RPMI7951 (cell line): ENCODE results near the gene TMEM185A. TPM values are rescaled to one million over a fixed set of nuclear protein-coding genes. Genes with fewer than 3 reads are reported as not detected.
"Not testable (repeated sequence)": the region's sequence is repeated elsewhere in the genome, so short reads cannot be mapped to it uniquely, and the experiment has no call there.

ENCODE experiments used
- DNase-seq: peaks from one replicate; pipeline ENCODE4 v3.0.0-alpha.2; 2012; ENCODE audit warnings: low read depth
- total RNA-seq: library from RNA; depleted of rRNA; stranded (reverse); fragments of >200 nt; shearing (Covaris generic); gene quantifications from 2 replicates; pipeline ENCODE4 v1.2.3, GENCODE V29; 2014; rRNA removed

TMEM185A gene
- total RNA-seq, 1 experiment from 2014 or later: 12.7 TPM

DNA sequence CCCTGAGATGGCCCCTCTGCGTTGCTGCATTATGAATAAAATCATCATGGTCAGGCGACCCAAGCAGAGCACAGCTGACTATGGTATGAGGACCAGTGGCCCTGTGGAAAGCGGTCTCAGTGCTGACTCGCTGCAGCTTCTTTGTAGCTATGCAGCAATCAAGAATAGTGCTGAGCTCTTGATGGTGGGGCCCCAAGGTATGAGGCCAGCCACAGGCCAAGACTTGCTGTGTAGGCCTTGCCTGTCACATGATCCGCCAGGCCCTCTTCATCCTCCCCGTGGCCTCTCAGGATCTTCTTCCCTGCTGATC, 79.7 kb downstream of the TMEM185A start:
- not testable (repeated sequence) for DNase-seq

- DNase-seq: not testable (repeated sequence)
Measured at GRCh38 chrX:149551245-149551938, 80.2 kb downstream of the TMEM185A start.

DNA sequence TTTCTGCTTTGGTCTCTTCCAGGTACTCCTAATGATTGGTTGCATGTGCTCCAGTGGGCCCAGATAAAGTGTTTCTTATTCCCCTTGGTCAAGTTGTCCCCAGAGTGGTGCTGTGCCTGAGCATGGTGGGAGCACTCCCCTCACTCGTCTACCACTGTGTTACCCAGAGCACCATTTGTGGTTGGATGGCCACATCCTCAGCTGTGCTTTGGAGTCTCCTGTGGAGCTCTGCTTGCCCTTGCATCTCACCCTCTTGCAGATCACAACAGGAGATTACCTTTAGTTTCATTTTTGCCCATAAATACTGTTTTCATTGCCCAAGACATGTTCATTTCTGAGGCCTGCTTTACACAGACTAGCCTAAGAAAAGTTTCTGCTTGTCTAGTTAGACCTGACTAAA, 81.1 kb downstream of the TMEM185A start:
- not testable (repeated sequence) for DNase-seq

DNA sequence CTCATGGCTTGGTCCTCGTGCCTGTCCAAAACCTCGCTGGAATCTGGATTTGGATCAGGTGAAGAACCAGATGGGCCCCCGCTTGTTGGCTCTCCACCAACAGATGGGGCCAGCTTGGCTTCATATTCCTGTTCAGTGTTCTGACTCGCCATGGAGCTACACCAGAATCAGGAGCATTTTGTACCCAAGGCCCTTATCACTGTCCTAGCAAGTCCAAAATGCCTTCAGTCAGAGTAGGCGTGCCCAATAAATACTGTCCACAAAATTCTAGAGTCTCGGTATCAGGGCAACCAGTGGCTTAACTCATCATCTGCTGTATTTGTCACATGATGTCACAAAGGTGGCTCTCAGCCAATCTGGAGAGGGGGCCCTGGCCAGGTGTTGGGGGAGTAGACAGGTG, 81.9 kb downstream of the TMEM185A start, which contains the start of gene HSFX3:
HSFX3 (minus strand) TSS at position 224 of the 400 bp plus-strand sequence; CDS start at position 152, 72 bp downstream.
- not testable (repeated sequence) for DNase-seq

- not testable (repeated sequence) for DNase-seq
Measured at GRCh38 chrX:149547782-149548181, 83.8 kb downstream of the TMEM185A start.

GRCh38 chrX:149546962-149547361, 84.6 kb downstream of the TMEM185A start:
- DNase-seq: not testable (repeated sequence)

Other genes starting within 250 kb of the TMEM185A start
- gene IDS, start 126.5 kb downstream of the TMEM185A start, total RNA-seq: 37.1 and 38.1 TPM in 2 replicates
- 11.3 and 13.5 TPM in 2 replicates for gene EOLA1, start 90.8 kb downstream of the TMEM185A start, total RNA-seq
- not detected in 2 replicates for gene HSFX3, start 81.9 kb downstream of the TMEM185A start, total RNA-seq
- not detected in 2 replicates for gene MAGEA9B, start 44.3 kb downstream of the TMEM185A start, total RNA-seq
- 0.29 and 0.96 TPM in 2 replicates for gene HSFX2, start 36.5 kb downstream of the TMEM185A start, total RNA-seq
- 23.4 and 23.6 TPM in 2 replicates for gene MAGEA11, start 80.3 kb upstream of the TMEM185A start, total RNA-seq
- 0.20 and 0.36 TPM in 2 replicates for gene HSFX1, start 142.3 kb upstream of the TMEM185A start, total RNA-seq
- gene MAGEA9, start 150.1 kb upstream of the TMEM185A start, total RNA-seq: not detected in 2 replicates
- gene MAGEA8, start 249.4 kb upstream of the TMEM185A start, total RNA-seq: 1.1 and 1.4 TPM in 2 replicates